ENCODE results near the gene COX6A1. TPM values are rescaled to one million over a fixed set of nuclear protein-coding genes. Genes with fewer than 3 reads are reported as not detected.
"Not testable (repeated sequence)": the region's sequence is repeated elsewhere in the genome, so short reads cannot be mapped to it uniquely, and the experiment has no call there.

The COX6A1 gene
- polyA plus RNA-seq, 1 donor (not counting 4 experiments of a cell fraction or from before 2014, with no cell fraction given), result 663 TPM

DNA sequence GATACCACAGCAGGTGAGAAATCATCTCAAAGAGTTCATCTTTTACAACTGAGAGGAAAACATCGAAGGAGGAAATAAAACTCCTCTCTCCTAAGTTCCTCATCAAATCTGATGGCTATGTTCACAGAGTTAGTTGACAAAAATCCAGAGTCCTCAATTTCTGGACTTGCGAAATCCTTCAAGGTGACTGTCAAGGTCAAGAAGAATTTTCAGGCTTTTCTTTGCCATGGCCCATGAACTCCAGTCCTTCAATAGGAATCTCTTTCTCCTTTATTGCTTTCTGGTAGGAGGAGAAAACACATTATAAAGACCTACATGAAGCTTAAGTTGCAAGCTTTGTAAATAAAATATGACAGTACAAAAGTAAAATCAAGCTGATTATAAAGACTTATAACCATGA lies 6.8 kb downstream of the COX6A1 start:
- DNase-seq (ENCODE audit: low read depth, low spot score) (no peak), FAIRE-seq (no peak)
- Histone ChIP-seq H2AFZ (ENCODE audit: control insufficient read depth, low read length) (no peak overlapping the region), H3K4me2 (ENCODE audit: control insufficient read depth, extremely low read depth, insufficient read depth, low read depth, low read length) (peak overlapping the region; percentile 97), H3K79me2 (ENCODE audit: control insufficient read depth, insufficient read depth, low read length) (peaks cover 84% of the 10 kb centered on the region), H3K36me3 (ENCODE audit: control insufficient read depth in 2 of 2, extremely low read depth in 1 of 2, insufficient read depth in 2 of 2, low read length in 2 of 2) (peaks cover 13 to 20% of the 10 kb centered on the region in 2 experiments), H3K27me3 (ENCODE audit: control insufficient read depth, extremely low read depth, insufficient read depth, low read length) (no peaks in the 10 kb centered on the region), H3K9me1 (ENCODE audit: control insufficient read depth, extremely low read depth, insufficient read depth, low read length) (no peaks in the 10 kb centered on the region), H3K27ac (ENCODE audit: control insufficient read depth, insufficient read depth, low read length) (no peak overlapping the region), H3K9ac (ENCODE audit: control insufficient read depth, extremely low read depth, insufficient read depth, low read length) (no peak overlapping the region), H3K4me1 (ENCODE audit: control insufficient read depth, extremely low read depth, insufficient read depth, low read length) (peaks cover 19% of the 10 kb centered on the region), H3K4me3 (ENCODE audit: control insufficient read depth in 2 of 3, extremely low read depth in 1 of 3, insufficient read depth in 2 of 3, low read depth in 1 of 3, low read length in 3 of 3) (no peak overlapping the region), H4K20me1 (ENCODE audit: control insufficient read depth, extremely low read depth, insufficient read depth, low read length) (no peaks in the 10 kb centered on the region), H3K9me3 (ENCODE audit: control insufficient read depth, low read depth, low read length) (no peaks in the 10 kb centered on the region)
- TF ChIP-seq CTCF (optimal IDR thresholded peaks at IDR 0.05 in 1 of 3, IDR thresholded peaks at IDR 0.05 in 1 of 3, conservative IDR thresholded peaks at IDR 0.05 in 1 of 3; ENCODE audit: extremely low read depth in 1 of 3, insufficient read depth in 2 of 3, low read length in 3 of 3) (no peak), EZH2 (IDR thresholded peaks at IDR 0.05; ENCODE audit: low read length) (no peak)
- dilution Hi-C loops (cut with MboI; ENCODE audit: extremely low pct_ligation_motif_present, low sequenced_read_pairs), result no loop called here

- H3K4me1 ChIP-seq (ENCODE audit: control insufficient read depth, extremely low read depth, insufficient read depth, low read length), result peaks cover 14% of the 10 kb centered on the region
- dilution Hi-C loops (cut with MboI; ENCODE audit: extremely low pct_ligation_motif_present, low sequenced_read_pairs), result no loop called here
- H3K9ac ChIP-seq (ENCODE audit: control insufficient read depth, extremely low read depth, insufficient read depth, low read length), result peak within 1 kb of the TSS; percentile 97
- peaks cover 76% of the 10 kb centered on the region for H3K79me2 ChIP-seq (ENCODE audit: control insufficient read depth, insufficient read depth, low read length)
- H3K27ac ChIP-seq (ENCODE audit: control insufficient read depth, insufficient read depth, low read length), result peak within 1 kb of the TSS; percentile 92
- H3K9me1 ChIP-seq (ENCODE audit: control insufficient read depth, extremely low read depth, insufficient read depth, low read length), result no peaks in the 10 kb centered on the region
- no peaks in the 10 kb centered on the region for H3K27me3 ChIP-seq (ENCODE audit: control insufficient read depth, extremely low read depth, insufficient read depth, low read length)
- H3K4me3 ChIP-seq (ENCODE audit: control insufficient read depth in 2 of 3, extremely low read depth in 1 of 3, insufficient read depth in 2 of 3, low read depth in 1 of 3, low read length in 3 of 3), result peak within 1 kb of the TSS; percentile 81 to 100 (median 96)
- H4K20me1 ChIP-seq (ENCODE audit: control insufficient read depth, extremely low read depth, insufficient read depth, low read length), result no peaks in the 10 kb centered on the region
- TF ChIP-seq CTCF (optimal IDR thresholded peaks at IDR 0.05 in 1 of 3, IDR thresholded peaks at IDR 0.05 in 1 of 3, conservative IDR thresholded peaks at IDR 0.05 in 1 of 3; ENCODE audit: extremely low read depth in 1 of 3, insufficient read depth in 2 of 3, low read length in 3 of 3) (no peak), EZH2 (IDR thresholded peaks at IDR 0.05; ENCODE audit: low read length) (no peak)
- no peak for FAIRE-seq
- peak within 1 kb of the TSS; percentile 97 for H3K4me2 ChIP-seq (ENCODE audit: control insufficient read depth, extremely low read depth, insufficient read depth, low read depth, low read length)
- peak within 1 kb of the TSS; percentile 99 for H2AFZ ChIP-seq (ENCODE audit: control insufficient read depth, low read length)
- no peaks in the 10 kb centered on the region for H3K9me3 ChIP-seq (ENCODE audit: control insufficient read depth, low read depth, low read length)
- peak; percentile 23 for DNase-seq (ENCODE audit: low read depth, low spot score)
- H3K36me3 ChIP-seq (ENCODE audit: control insufficient read depth in 2 of 2, extremely low read depth in 1 of 2, insufficient read depth in 2 of 2, low read length in 2 of 2), result peaks cover 17 to 19% of the 10 kb centered on the region in 2 experiments
Observed at GRCh38 chr12:120445911-120446843, 8.3 kb downstream of the COX6A1 start, which contains the start of the genes GATC and TRIAP1. Gene GATC, plus strand, starts transcription at chr12:120446444. Its CDS starts 37 bp downstream, at chr12:120446481. Gene TRIAP1, minus strand, starts transcription at chr12:120446384. Its CDS starts 12 bp downstream, at chr12:120446372.

- H3K9me1 ChIP-seq (ENCODE audit: control insufficient read depth, extremely low read depth, insufficient read depth, low read length); dilution Hi-C loops (cut with MboI; ENCODE audit: extremely low pct_ligation_motif_present, low sequenced_read_pairs); H4K20me1 ChIP-seq (ENCODE audit: control insufficient read depth, extremely low read depth, insufficient read depth, low read length); H3K27me3 ChIP-seq (ENCODE audit: control insufficient read depth, extremely low read depth, insufficient read depth, low read length); DNase-seq (ENCODE audit: low read depth, low spot score); H3K9me3 ChIP-seq (ENCODE audit: control insufficient read depth, low read depth, low read length); FAIRE-seq: not testable (repeated sequence)
- peaks cover 17 to 19% of the 10 kb centered on the region in 2 experiments for H3K36me3 ChIP-seq (ENCODE audit: control insufficient read depth in 2 of 2, extremely low read depth in 1 of 2, insufficient read depth in 2 of 2, low read length in 2 of 2)
- peak overlapping the region; percentile 81 to 100 (median 96) for H3K4me3 ChIP-seq (ENCODE audit: control insufficient read depth in 2 of 3, extremely low read depth in 1 of 3, insufficient read depth in 2 of 3, low read depth in 1 of 3, low read length in 3 of 3)
- peak overlapping the region; percentile 97 for H3K9ac ChIP-seq (ENCODE audit: control insufficient read depth, extremely low read depth, insufficient read depth, low read length)
- H3K4me1 ChIP-seq (ENCODE audit: control insufficient read depth, extremely low read depth, insufficient read depth, low read length), result peaks cover 14% of the 10 kb centered on the region
- peak overlapping the region; percentile 92 for H3K27ac ChIP-seq (ENCODE audit: control insufficient read depth, insufficient read depth, low read length)
- H3K79me2 ChIP-seq (ENCODE audit: control insufficient read depth, insufficient read depth, low read length), result peaks cover 74% of the 10 kb centered on the region
- peak overlapping the region; percentile 99 for H2AFZ ChIP-seq (ENCODE audit: control insufficient read depth, low read length)
- peak overlapping the region; percentile 79 for H3K4me2 ChIP-seq (ENCODE audit: control insufficient read depth, extremely low read depth, insufficient read depth, low read depth, low read length)
Observed at GRCh38 chr12:120446844-120447178, 8.9 kb downstream of the COX6A1 start.

Measured in keratinocyte (primary cell).